GM12891 (cell line): ENCODE measurements around the gene FCRLA.

Experiments
- POLR2A ChIP-seq: IDR thresholded peaks from 2 replicates; pipeline ENCODE4 v1.6.1; 2011; ENCODE audit warnings: low read depth, low read length, control low read depth
- POLR2AphosphoS5 ChIP-seq: IDR thresholded peaks from 2 replicates; pipeline ENCODE4 v1.6.1; 2011; ENCODE audit warnings: low read depth, low read length, control low read depth
- TAF1 ChIP-seq: IDR thresholded peaks from 2 replicates; pipeline ENCODE4 v1.6.1; 2011; ENCODE audit warnings: low read depth, low read length, control low read depth

DNA sequence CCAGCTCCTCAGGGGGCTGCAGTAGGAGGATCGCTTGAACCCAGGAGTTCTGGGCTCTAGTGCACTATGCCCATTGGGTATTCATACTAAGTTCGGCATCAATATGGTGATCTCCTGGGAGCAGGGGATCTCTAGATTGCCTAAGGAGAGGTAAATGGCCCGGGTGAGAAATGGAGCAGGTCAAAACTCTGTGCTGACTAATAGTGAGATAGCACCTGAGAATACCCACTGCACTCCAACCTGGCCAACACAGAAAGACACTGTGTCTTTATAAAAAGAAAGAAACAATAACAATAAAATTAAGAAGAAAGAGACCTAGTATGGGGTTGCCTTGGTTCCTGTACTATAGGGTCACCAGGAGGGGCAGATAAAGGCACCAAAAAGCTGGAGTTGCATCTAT is 28.8 kb downstream of the FCRLA start:
- TF ChIP-seq POLR2AphosphoS5 = no peak
- TF ChIP-seq POLR2A = no peak
- TF ChIP-seq TAF1 = no peak
